ENCODE data around the gene KCNIP1. TPM values are rescaled to one million over a fixed set of nuclear protein-coding genes. Genes with fewer than 3 reads are reported as not detected.

The KCNIP1 gene
- polyA plus RNA-seq, 3 donors: not detected

DNA sequence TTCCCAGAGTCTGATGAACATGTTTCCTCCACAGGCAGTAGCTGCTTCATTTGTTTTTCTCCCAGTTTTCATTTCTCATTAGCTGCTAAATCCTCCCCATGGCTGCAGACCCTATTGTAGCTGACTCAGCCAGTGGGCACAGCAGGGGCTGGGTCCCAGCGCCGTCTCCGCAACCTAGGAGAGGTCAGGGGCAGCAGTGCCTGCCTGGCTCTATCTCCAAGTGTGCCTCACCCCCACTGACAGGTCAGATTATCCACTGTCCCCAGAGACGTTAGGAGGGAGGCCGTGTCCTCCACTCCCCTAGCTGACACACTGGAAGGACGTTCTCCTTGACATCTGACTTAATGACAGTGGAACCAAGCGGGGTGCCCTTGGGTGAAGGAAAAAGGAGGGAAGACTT, 31.1 kb downstream of the KCNIP1 start:
- H3K9me3 ChIP-seq (replicated peaks in 1 of 2; ENCODE audit: control insufficient read depth in 1 of 2, insufficient read depth in 1 of 2, low read length in 2 of 2): no peaks in the 10 kb centered on the region
- H3K9me3 Mint-ChIP-seq: no peaks in the 10 kb centered on the region
- H3K9ac ChIP-seq (ENCODE audit: insufficient read depth, low read length, poor library complexity, severe bottlenecking): no peak overlapping the region
- H4K20me1 ChIP-seq (ENCODE audit: insufficient read depth, low read length): no peaks in the 10 kb centered on the region
- H3K27me3 Mint-ChIP-seq (ENCODE audit: low read depth in 3 of 3): peaks cover 3 to 12% (median 9%) of the 10 kb centered on the region in 3 donors
- peak overlapping the region in 3 of 7 donors; percentile 3 to 75 (median 26) for H3K27ac Mint-ChIP-seq
- no peaks in the 10 kb centered on the region for H3K36me3 ChIP-seq (replicated peaks in 1 of 2; ENCODE audit: control insufficient read depth in 1 of 2, insufficient read depth in 2 of 2, low read length in 2 of 2)
- H3K36me3 Mint-ChIP-seq: no peaks in the 10 kb centered on the region
- intact Hi-C loops (cut with micrococcal nuclease): loop anchor here in 1 of 2 donors (5.0 kb wide), 1 partner anchor 93 kb away; no protein-coding TSS in a partner anchor
- H2AFZ ChIP-seq (ENCODE audit: insufficient read depth, low read depth, low read length, poor library complexity, severe bottlenecking): no peak overlapping the region
- TF ChIP-seq, protein P1, sequence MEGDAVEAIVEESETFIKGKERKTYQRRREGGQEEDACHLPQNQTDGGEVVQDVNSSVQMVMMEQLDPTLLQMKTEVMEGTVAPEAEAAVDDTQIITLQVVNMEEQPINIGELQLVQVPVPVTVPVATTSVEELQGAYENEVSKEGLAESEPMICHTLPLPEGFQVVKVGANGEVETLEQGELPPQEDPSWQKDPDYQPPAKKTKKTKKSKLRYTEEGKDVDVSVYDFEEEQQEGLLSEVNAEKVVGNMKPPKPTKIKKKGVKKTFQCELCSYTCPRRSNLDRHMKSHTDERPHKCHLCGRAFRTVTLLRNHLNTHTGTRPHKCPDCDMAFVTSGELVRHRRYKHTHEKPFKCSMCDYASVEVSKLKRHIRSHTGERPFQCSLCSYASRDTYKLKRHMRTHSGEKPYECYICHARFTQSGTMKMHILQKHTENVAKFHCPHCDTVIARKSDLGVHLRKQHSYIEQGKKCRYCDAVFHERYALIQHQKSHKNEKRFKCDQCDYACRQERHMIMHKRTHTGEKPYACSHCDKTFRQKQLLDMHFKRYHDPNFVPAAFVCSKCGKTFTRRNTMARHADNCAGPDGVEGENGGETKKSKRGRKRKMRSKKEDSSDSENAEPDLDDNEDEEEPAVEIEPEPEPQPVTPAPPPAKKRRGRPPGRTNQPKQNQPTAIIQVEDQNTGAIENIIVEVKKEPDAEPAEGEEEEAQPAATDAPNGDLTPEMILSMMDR (IDR thresholded peaks at IDR 0.05): no peak
- no peak overlapping the region for H3K4me3 Mint-ChIP-seq
- WGBS (ENCODE audit: insufficient coverage): 100% methylated on average over 3 of the region's 7 CpGs
- no peaks in the 10 kb centered on the region for H3K27me3 ChIP-seq (ENCODE audit: control insufficient read depth in 2 of 2, insufficient read depth in 2 of 2, low read length in 2 of 2)
- no peak overlapping the region for H3K4me3 ChIP-seq (replicated peaks in 1 of 3; ENCODE audit: low read depth in 2 of 3, low read length in 3 of 3)
- no peak overlapping the region for H3K27ac ChIP-seq (ENCODE audit: low read depth in 1 of 2, low read length in 2 of 2)
- peaks cover 19 to 24% of the 10 kb centered on the region in 2 donors for H3K4me1 ChIP-seq (ENCODE audit: control insufficient read depth in 1 of 2, insufficient read depth in 2 of 2, low read length in 2 of 2)
- H3K4me2 ChIP-seq (replicated peaks; ENCODE audit: extremely low read depth, low read length, poor library complexity, severe bottlenecking): no peak overlapping the region
- H3K4me1 Mint-ChIP-seq: peaks cover 22% of the 10 kb centered on the region
- H3K79me2 ChIP-seq (ENCODE audit: insufficient read depth, low read length): no peaks in the 10 kb centered on the region
- DNase-seq: no peak

DNA sequence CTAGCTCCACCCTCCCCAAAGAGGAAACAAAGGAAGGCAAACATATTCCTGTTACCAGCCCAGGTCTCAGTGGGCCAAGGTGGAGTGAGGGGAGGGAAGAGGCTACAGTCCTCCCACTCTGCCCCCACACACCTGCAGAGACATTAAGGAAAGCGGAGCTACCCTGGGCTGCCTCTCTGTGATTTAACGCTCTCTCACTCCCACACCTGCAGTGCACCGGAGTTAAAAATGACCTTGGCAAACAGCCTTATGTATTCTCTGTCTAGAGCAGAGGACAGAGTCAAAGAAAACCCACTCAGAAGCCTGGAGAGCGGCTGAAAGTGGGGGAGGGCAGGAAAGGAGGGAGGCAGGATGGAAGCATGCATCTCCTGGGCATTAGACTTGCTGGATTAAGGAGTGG, 32.7 kb downstream of the KCNIP1 start:
- H4K20me1 ChIP-seq (ENCODE audit: insufficient read depth, low read length): no peaks in the 10 kb centered on the region
- TF ChIP-seq, protein P1 (IDR thresholded peaks at IDR 0.05): no peak
- no peak overlapping the region for H3K4me3 ChIP-seq (replicated peaks in 1 of 3; ENCODE audit: low read depth in 2 of 3, low read length in 3 of 3)
- H3K4me1 ChIP-seq (ENCODE audit: control insufficient read depth in 1 of 2, insufficient read depth in 2 of 2, low read length in 2 of 2): peaks cover 19 to 24% of the 10 kb centered on the region in 2 donors
- no peak overlapping the region for H3K9ac ChIP-seq (ENCODE audit: insufficient read depth, low read length, poor library complexity, severe bottlenecking)
- no peak overlapping the region for H2AFZ ChIP-seq (ENCODE audit: insufficient read depth, low read depth, low read length, poor library complexity, severe bottlenecking)
- intact Hi-C loops (cut with micrococcal nuclease): loop anchor here in 1 of 2 donors (5.0 kb wide), 1 partner anchor 94 kb away; no protein-coding TSS in a partner anchor
- Mint-ChIP-seq H3K27me3 (ENCODE audit: low read depth in 3 of 3) (peaks cover 3 to 12% (median 9%) of the 10 kb centered on the region in 3 donors), H3K4me1 (peaks cover 27% of the 10 kb centered on the region), H3K27ac (peak overlapping the region in 1 of 7 donors; percentile 19), H3K9me3 (no peaks in the 10 kb centered on the region), H3K4me3 (no peak overlapping the region), H3K36me3 (no peaks in the 10 kb centered on the region)
- H3K4me2 ChIP-seq (replicated peaks; ENCODE audit: extremely low read depth, low read length, poor library complexity, severe bottlenecking): no peak overlapping the region
- H3K27me3 ChIP-seq (ENCODE audit: control insufficient read depth in 2 of 2, insufficient read depth in 2 of 2, low read length in 2 of 2): no peaks in the 10 kb centered on the region
- WGBS (ENCODE audit: insufficient coverage): 100% methylated on average over 1 of the region's 4 CpGs
- no peaks in the 10 kb centered on the region for H3K9me3 ChIP-seq (replicated peaks in 1 of 2; ENCODE audit: control insufficient read depth in 1 of 2, insufficient read depth in 1 of 2, low read length in 2 of 2)
- no peaks in the 10 kb centered on the region for H3K79me2 ChIP-seq (ENCODE audit: insufficient read depth, low read length)
- no peaks in the 10 kb centered on the region for H3K36me3 ChIP-seq (replicated peaks in 1 of 2; ENCODE audit: control insufficient read depth in 1 of 2, insufficient read depth in 2 of 2, low read length in 2 of 2)
- no peak for DNase-seq
- no peak overlapping the region for H3K27ac ChIP-seq (ENCODE audit: low read depth in 1 of 2, low read length in 2 of 2)
